Gastrocnemius medialis (tissue), 4 donors: ENCODE measurements around the gene TRAIP.

Experiments used
- POLR2A ChIP-seq, 2 donors: fragments of 450-650 bp; IDR thresholded peaks; one replicate each; pipeline ENCODE4 v1.6.1; 2017; ENCODE audit warnings: antibody characterized with exemption in 2 of 2, mild to moderate bottlenecking in 2 of 2, moderate library complexity in 2 of 2
- TF ChIP-seq, protein P1 (sequence below), 5 experiments: fragments of 450-650 bp in 3 of 5; fragments of 200-600 bp in 2 of 5; sonication (generic) in 2 of 5; IDR thresholded peaks in 4 of 5; conservative IDR thresholded peaks in 1 of 5; 1 replicate in 4 of 5; 2 replicates in 1 of 5; pipeline ENCODE4 v1.5.1; 2016 to 2019; ENCODE audit warnings: antibody characterized with exemption in 5 of 5, mild to moderate bottlenecking in 3 of 5, moderate library complexity in 3 of 5

DNA sequence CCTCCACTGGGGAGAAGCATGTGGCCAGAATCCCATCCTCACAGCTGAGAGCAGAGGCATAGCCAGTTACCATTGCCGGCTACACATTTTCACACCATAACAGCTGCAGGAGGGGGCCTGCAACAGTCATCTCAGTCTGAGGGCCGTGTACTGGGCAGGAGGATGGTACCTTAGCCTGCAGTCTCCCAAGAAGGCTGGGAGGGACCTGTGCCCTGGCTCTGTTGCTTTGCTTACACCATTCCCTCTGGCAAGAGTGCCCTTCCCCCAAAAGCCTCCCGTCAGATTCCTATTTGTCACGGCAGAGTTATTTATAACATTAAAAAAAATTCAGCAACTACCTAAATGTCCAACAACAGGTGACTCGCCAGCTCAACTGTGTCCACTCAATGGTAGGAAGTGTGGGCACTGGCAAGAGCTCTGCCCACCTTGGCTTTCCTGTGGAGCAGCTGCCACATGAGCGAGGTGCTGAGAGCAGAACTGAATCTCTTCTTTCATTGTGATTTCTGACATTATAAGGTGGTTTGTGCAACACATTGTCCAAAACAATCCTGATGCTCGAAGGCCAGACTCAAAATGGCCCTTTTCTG is 8.9 kb upstream of the TRAIP start:
- TF ChIP-seq, protein P1, sequence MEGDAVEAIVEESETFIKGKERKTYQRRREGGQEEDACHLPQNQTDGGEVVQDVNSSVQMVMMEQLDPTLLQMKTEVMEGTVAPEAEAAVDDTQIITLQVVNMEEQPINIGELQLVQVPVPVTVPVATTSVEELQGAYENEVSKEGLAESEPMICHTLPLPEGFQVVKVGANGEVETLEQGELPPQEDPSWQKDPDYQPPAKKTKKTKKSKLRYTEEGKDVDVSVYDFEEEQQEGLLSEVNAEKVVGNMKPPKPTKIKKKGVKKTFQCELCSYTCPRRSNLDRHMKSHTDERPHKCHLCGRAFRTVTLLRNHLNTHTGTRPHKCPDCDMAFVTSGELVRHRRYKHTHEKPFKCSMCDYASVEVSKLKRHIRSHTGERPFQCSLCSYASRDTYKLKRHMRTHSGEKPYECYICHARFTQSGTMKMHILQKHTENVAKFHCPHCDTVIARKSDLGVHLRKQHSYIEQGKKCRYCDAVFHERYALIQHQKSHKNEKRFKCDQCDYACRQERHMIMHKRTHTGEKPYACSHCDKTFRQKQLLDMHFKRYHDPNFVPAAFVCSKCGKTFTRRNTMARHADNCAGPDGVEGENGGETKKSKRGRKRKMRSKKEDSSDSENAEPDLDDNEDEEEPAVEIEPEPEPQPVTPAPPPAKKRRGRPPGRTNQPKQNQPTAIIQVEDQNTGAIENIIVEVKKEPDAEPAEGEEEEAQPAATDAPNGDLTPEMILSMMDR (IDR thresholded peaks at IDR 0.05 in 4 of 5, conservative IDR thresholded peaks at IDR 0.05 in 1 of 5): no peak
- no peak for TF ChIP-seq POLR2A (IDR thresholded peaks at IDR 0.05)
